B cell (primary cell): ENCODE data around the gene VPS37C. TPM values are rescaled to one million over a fixed set of nuclear protein-coding genes. Genes with fewer than 3 reads are reported as not detected.
"Not testable (repeated sequence)": the region's sequence is repeated elsewhere in the genome, so short reads cannot be mapped to it uniquely, and the experiment has no call there.

Experiments used
- ATAC-seq: fragments of 200-7000 bp; cut with Tn5 transposase; one replicate; pipeline ENCODE4 v1.10.0; 2021; ENCODE audit warnings: low read depth, mild to moderate bottlenecking, moderate number of reproducible peaks, moderate library complexity
- CTCF ChIA-PET: fragments of 350-600 bp; sonication (Branson Sonifier 250); formaldehyde crosslinking; loops from one replicate; lab custom pipeline; 2021; ENCODE audit warnings: antibody characterized with exemption, inconsistent platforms; lab: Charles Lee
- POLR2A ChIA-PET: fragments of 350-600 bp; sonication (Branson Sonifier 250); formaldehyde crosslinking; loops from one replicate; lab custom pipeline; 2021; ENCODE audit warnings: antibody characterized with exemption; lab: Charles Lee
- DNase-seq: peaks from one replicate; pipeline ENCODE4 v3.0.0; 2013
- H2AFZ ChIP-seq: 2 replicates; pipeline ENCODE4 v1.6.1; 2012; ENCODE audit warnings: mild to moderate bottlenecking, low read depth, low read length; ENCODE audit not compliant: insufficient read depth, poor library complexity, severe bottlenecking
- H3K27ac ChIP-seq, 2 donors: 1 replicate in 1 of 2; 2 replicates in 1 of 2; pipeline ENCODE4 v1.5.1; 2012 to 2013; ENCODE audit warnings: low read length in 2 of 2, mild to moderate bottlenecking in 2 of 2, moderate library complexity in 1 of 2
- H3K27me3 ChIP-seq, 4 experiments: fragments of 200-600 bp in 1 of 4; sonication (generic) in 1 of 4; replicated peaks in 1 of 4; 1 replicate in 2 of 4; 2 replicates in 2 of 4; pipeline versions ENCODE4 v1.6.1 to v1.7.0; 2013 to 2016; ENCODE audit warnings: low read length in 3 of 4, mild to moderate bottlenecking in 2 of 4, mixed read lengths in 1 of 4, moderate library complexity in 1 of 4; ENCODE audit not compliant: insufficient read depth in 4 of 4, control insufficient read depth in 3 of 4; ENCODE audit errors: control extremely low read depth in 1 of 4
- H3K36me3 ChIP-seq, 2 experiments: replicated peaks in 1 of 2; 1 replicate in 1 of 2; 2 replicates in 1 of 2; pipeline versions ENCODE4 v1.6.1 to v1.7.1; 2013; ENCODE audit warnings: low read length in 1 of 2; ENCODE audit not compliant: insufficient read depth in 2 of 2, control insufficient read depth in 1 of 2; ENCODE audit errors: control extremely low read depth in 1 of 2, extremely low read depth in 1 of 2
- H3K4me1 ChIP-seq, 2 donors: fragments of 200-600 bp in 1 of 2; sonication (generic) in 1 of 2; 1 replicate in 1 of 2; 2 replicates in 1 of 2; pipeline versions ENCODE4 v1.5.1 to v1.6.1; 2013 to 2017; ENCODE audit warnings: low read length in 2 of 2; ENCODE audit not compliant: control insufficient read depth in 2 of 2, insufficient read depth in 2 of 2
- H3K4me2 ChIP-seq: replicated peaks from 2 replicates; pipeline ENCODE3; 2012; ENCODE audit warnings: mild to moderate bottlenecking, low read depth, low read length; ENCODE audit not compliant: poor library complexity, severe bottlenecking
- H3K4me3 ChIP-seq, 5 experiments: fragments of 200-600 bp in 1 of 5; sonication (generic) in 1 of 5; 1 replicate in 3 of 5; 2 replicates in 2 of 5; pipeline versions ENCODE4 v1.5.1 to v1.7.0; 2011 to 2016; ENCODE audit warnings: low read length in 4 of 5, mild to moderate bottlenecking in 4 of 5, low read depth in 2 of 5, control low read depth in 1 of 5, moderate library complexity in 1 of 5; ENCODE audit not compliant: insufficient read depth in 1 of 5; ENCODE audit errors: control extremely low read depth in 1 of 5, extremely low read depth in 1 of 5
- H3K79me2 ChIP-seq: fragments of 200-600 bp; sonication (generic); one replicate; pipeline ENCODE4 v1.6.0; 2016; ENCODE audit warnings: low read length; ENCODE audit not compliant: control insufficient read depth, insufficient read depth
- H3K9ac ChIP-seq: fragments of 200-600 bp; sonication (generic); 2 replicates; pipeline ENCODE4 v1.6.1; 2017; ENCODE audit warnings: mild to moderate bottlenecking, low read length, moderate library complexity
- H3K9me3 ChIP-seq, 3 donors: one replicate each; pipeline versions ENCODE4 v1.6.1 to v1.7.1; 2013; ENCODE audit warnings: low read length in 2 of 3; ENCODE audit not compliant: control insufficient read depth in 2 of 3, insufficient read depth in 1 of 3; ENCODE audit errors: control extremely low read depth in 1 of 3
- H4K20me1 ChIP-seq: 2 replicates; pipeline ENCODE4 v1.6.0; 2012; ENCODE audit warnings: mild to moderate bottlenecking, low read length; ENCODE audit not compliant: insufficient read depth, control insufficient read depth, poor library complexity, severe bottlenecking
- H3K27ac Mint-ChIP-seq: one replicate; pipeline ENCODE4 v1.8.0; 2021; ENCODE audit warnings: mixed read lengths
- H3K27me3 Mint-ChIP-seq: one replicate; pipeline ENCODE4 v1.8.0; 2021; ENCODE audit warnings: mixed read lengths
- H3K4me1 Mint-ChIP-seq: one replicate; pipeline ENCODE4 v1.8.0; 2021; ENCODE audit warnings: mixed read lengths
- H3K4me3 Mint-ChIP-seq: one replicate; pipeline ENCODE4 v1.8.0; 2021; ENCODE audit warnings: mixed read lengths
- H3K9me3 Mint-ChIP-seq: one replicate; pipeline ENCODE4 v1.8.0; 2022; ENCODE audit warnings: mixed read lengths; ENCODE audit not compliant: insufficient read depth
- WGBS: methylation state at CpG from one replicate; pipeline ENCODE4 v1.1.5; 2013; ENCODE audit warnings: missing lambda C conversion rate; ENCODE audit not compliant: insufficient coverage; 5-methylcytosine and 5-hydroxymethylcytosine counted together
- intact Hi-C: fragments of 100-400 bp; cut with micrococcal nuclease; formaldehyde crosslinking; loops from one replicate; pipeline ENCODE4 v1.10.0; 2022
- polyA plus RNA-seq: library from polyadenylated mRNA; depleted of rRNA; stranded (reverse); fragments of >200 nt; gene quantifications from 2 replicates; pipeline ENCODE4 v1.2.3, GENCODE V29; 2012
- total RNA-seq, 2 donors: library from RNA; stranded (reverse); fragments of 120-200 nt in 1 of 2; gene quantifications; 1 replicate in 1 of 2; 2 replicates in 1 of 2; pipeline versions ENCODE4 v1.2.3 to v1.2.4, GENCODE V29; 2013 to 2022

Gene VPS37C
- total and polyA plus RNA-seq, 2 donors (not counting 1 experiment from before 2014, with no cell fraction given) = 6.4 to 20.1 TPM

DNA sequence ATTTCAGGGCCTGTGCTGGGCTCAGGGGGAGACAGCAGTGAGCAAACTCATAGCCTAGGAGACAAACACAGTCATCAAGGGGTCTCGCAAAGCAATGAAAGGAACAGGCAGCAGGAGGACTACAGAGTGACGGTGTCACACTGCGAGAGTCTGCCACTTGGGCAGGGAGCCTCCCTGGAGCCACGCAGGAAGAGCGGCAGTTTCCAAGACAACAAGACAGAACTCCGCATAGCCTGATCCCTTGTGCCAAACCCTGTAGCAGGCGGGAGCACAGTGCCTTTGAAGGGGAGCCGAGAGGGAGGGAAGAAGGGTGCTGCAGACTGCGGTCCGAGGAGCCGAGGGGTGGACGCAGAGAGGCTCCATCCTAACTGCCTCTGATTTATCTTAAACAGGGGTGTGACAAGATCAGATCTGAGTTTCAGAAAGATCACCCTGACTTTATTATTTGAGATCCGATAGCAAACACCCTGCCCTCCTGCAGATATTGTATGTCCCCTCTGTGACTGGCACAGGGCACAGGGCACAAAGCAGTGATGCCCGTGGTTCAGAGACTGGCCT, 43.4 kb upstream of the VPS37C start:
- H3K9ac ChIP-seq, H3K79me2 ChIP-seq, H3K36me3 ChIP-seq, H2AFZ ChIP-seq, H3K4me3 Mint-ChIP-seq, DNase-seq, H3K4me3 ChIP-seq, intact Hi-C loops, POLR2A ChIA-PET, H3K4me1 ChIP-seq, H3K27ac Mint-ChIP-seq, H4K20me1 ChIP-seq, H3K4me2 ChIP-seq, CTCF ChIA-PET, H3K27ac ChIP-seq, H3K9me3 ChIP-seq, H3K9me3 Mint-ChIP-seq, H3K27me3 ChIP-seq, ATAC-seq, H3K4me1 Mint-ChIP-seq: not testable (repeated sequence)
- WGBS = over 99% methylated on average over 11 of the region's 14 CpGs
- peaks cover 14% of the 10 kb centered on the region for H3K27me3 Mint-ChIP-seq

DNA sequence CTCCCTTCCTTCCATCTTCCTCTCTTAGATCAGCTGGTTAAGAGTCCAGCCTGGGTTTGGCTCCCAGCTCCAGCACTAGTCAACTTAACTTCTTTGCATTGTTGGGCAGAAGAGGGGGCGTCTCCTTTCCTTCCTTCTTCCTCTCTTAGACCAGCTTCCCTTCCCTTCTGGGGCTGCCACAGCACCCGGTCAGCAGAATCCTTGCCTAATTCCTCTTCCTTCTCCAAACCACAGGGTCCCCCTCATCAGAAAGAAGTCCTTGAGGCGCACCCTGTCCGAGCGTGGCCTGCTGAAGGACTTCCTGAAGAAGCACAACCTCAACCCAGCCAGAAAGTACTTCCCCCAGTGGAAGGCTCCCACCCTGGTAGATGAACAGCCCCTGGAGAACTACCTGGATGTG, 42.6 kb upstream of the VPS37C start:
- H4K20me1 ChIP-seq, intact Hi-C loops, H3K4me2 ChIP-seq, H3K4me3 ChIP-seq, H3K79me2 ChIP-seq, ATAC-seq, H3K27me3 ChIP-seq, CTCF ChIA-PET, H3K9ac ChIP-seq, DNase-seq, H3K9me3 Mint-ChIP-seq, H3K9me3 ChIP-seq, H3K4me3 Mint-ChIP-seq, POLR2A ChIA-PET, H3K27ac Mint-ChIP-seq, H3K4me1 Mint-ChIP-seq, H2AFZ ChIP-seq, H3K36me3 ChIP-seq, H3K27ac ChIP-seq, H3K4me1 ChIP-seq: not testable (repeated sequence)
- no CpG with 5 or more reads among the region's 5 CpGs for WGBS
- peaks cover 19% of the 10 kb centered on the region for H3K27me3 Mint-ChIP-seq

- H3K9ac ChIP-seq, H3K4me2 ChIP-seq, H3K4me3 ChIP-seq, H3K9me3 Mint-ChIP-seq, H3K9me3 ChIP-seq, ATAC-seq, H3K79me2 ChIP-seq, H3K27ac Mint-ChIP-seq, intact Hi-C loops, H3K4me1 ChIP-seq, H4K20me1 ChIP-seq, H3K27me3 ChIP-seq, H3K36me3 ChIP-seq, H3K4me1 Mint-ChIP-seq, H2AFZ ChIP-seq, DNase-seq, H3K4me3 Mint-ChIP-seq, POLR2A ChIA-PET, CTCF ChIA-PET, H3K27ac ChIP-seq: not testable (repeated sequence)
- no CpG with 5 or more reads among the region's 18 CpGs for WGBS
- peaks cover 22% of the 10 kb centered on the region for H3K27me3 Mint-ChIP-seq
These were observed 41.9 kb upstream of the VPS37C start, which contains the start of gene PGA3 for GRCh38 chr11:61202950-61203746. PGA3 (plus strand) TSS chr11:61203515; CDS start chr11:61203565, 50 bp downstream.
